Activated gamma-delta T cell (primary cell): ENCODE data around the gene ATP9B.

ENCODE experiments used
- DNase-seq: peaks from one replicate; lab custom pipeline; 2025; lab: John Stamatoyannopoulos, UW
- total RNA-seq, 2 donors: gene quantifications; one replicate each; lab custom pipeline; 2026; lab: John Stamatoyannopoulos, UW

ATP9B gene, protein sequence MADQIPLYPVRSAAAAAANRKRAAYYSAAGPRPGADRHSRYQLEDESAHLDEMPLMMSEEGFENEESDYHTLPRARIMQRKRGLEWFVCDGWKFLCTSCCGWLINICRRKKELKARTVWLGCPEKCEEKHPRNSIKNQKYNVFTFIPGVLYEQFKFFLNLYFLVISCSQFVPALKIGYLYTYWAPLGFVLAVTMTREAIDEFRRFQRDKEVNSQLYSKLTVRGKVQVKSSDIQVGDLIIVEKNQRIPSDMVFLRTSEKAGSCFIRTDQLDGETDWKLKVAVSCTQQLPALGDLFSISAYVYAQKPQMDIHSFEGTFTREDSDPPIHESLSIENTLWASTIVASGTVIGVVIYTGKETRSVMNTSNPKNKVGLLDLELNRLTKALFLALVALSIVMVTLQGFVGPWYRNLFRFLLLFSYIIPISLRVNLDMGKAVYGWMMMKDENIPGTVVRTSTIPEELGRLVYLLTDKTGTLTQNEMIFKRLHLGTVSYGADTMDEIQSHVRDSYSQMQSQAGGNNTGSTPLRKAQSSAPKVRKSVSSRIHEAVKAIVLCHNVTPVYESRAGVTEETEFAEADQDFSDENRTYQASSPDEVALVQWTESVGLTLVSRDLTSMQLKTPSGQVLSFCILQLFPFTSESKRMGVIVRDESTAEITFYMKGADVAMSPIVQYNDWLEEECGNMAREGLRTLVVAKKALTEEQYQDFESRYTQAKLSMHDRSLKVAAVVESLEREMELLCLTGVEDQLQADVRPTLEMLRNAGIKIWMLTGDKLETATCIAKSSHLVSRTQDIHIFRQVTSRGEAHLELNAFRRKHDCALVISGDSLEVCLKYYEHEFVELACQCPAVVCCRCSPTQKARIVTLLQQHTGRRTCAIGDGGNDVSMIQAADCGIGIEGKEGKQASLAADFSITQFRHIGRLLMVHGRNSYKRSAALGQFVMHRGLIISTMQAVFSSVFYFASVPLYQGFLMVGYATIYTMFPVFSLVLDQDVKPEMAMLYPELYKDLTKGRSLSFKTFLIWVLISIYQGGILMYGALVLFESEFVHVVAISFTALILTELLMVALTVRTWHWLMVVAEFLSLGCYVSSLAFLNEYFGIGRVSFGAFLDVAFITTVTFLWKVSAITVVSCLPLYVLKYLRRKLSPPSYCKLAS
- total RNA-seq = 86.5 to 99.4 reads per million in 2 donors

DNA sequence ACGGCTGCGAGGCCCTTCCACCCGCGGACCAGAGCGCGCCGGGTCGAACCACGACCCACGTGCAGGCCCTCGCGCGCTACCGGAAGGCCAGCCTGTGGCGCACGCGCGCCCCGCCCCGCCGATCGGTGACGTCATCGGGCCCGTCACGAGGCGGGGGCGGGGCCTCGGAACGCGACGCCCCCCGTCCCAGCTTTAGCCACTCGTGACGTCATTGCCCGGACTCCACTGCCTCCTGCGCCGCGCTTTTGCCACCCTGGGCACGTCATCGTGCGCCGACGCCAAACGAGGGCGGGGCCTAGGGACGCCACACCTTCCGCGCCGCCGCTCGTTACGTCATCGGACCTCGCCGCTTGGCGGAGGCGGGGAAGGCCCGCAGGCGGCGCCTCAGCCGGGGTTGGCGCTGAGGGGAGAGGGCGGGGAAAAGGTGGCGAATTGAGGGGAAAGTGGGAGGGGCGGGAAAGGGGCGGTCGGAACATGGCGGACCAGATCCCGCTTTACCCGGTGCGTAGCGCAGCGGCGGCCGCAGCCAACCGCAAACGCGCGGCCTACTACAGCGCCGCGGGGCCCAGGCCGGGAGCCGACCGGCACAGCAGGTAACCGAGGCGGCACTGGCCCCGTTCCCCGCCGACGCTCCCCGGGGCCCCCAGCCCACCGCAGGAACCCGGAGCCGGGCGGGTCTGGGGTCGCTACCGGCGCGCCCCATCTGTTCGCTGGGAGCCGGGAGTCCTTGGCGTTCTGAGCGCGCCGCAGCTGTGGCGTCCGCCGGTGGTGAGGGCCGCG, at the start of gene ATP9B:
TSS of gene ATP9B (plus strand) at position 458 of the 780 bp plus-strand sequence. CDS start at position 475, 17 bp downstream.
- DNase-seq = peak; percentile 99

DNA sequence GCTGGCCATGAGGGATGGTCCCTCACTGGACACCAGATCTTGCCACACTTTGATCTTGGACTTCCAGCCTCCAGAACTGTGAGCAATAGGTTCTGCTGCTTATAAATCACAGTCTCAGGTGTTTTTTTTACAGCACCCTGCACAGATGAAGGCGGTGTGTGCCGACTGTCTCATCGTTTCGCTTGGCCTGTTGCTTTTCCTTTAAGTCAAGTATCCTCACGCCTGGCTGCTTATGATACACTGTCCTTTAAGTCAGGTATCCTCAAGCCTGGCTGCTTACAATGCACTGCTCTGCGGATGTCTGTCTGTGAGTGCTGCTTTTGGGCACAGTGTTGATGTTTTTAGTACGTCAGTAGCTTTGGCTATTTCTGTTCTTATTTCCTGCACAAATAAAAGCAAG, 49.3 kb upstream of the ATP9B start:
- DNase-seq = no peak

DNA sequence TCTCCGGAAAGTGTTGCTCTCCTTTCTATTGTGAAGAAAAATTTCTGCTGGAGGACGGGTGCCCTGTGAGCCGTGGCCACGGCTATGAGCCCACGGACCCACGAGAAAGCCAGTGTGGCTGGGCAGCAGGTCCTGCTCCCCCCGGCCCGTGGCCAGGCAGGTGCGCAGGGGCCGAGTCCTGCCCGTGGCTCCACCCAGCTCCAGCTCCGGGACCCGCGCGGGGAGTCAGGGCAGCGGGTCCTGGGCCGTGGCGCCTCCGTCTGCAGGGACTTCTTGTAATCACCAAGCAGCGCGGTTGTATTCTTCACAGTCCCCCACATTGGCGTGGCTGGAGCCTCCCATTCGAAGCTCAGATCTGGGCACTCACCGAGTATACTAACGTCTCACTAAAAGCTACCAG, 46.6 kb upstream of the ATP9B start:
- no peak for DNase-seq

DNA sequence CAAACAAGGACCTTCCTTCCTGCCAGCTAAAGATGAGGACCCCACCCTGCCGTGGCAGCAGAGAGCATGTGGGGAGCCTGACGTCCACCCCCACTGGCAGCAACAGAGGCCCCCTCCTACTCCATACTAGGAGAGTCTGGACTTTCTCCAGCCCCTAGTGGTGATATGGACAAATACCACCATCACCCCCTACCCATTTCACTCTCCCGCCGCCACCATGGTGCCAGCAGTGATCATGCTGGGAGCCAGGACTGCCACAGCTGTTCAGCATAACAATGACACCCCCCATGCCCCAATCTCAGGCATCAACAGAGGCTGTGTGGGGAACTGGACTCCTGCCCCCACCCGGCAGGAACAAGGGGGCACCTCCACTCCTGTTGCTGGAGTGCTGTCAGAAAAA, 42.7 kb upstream of the ATP9B start:
- no peak for DNase-seq

DNA sequence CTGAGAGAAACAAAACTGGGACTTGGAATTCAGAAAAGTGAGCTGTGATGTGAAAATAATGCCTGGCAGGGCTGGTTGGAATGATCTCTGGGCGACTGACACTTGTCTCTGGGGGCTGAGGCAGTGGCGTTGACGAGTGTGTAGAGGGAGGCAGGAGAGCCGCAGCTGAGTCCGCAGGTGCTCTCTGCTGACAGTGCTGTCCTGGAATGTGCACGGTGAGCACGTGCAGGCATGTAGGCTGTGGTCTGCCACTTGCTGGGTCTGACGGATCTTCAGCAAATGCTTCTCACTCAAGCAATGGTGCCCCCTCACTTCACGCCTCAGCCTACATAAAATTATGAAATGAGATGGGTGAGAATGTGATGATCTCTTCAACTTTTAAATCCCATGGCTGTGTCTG, 38.5 kb upstream of the ATP9B start:
- DNase-seq = no peak

DNA sequence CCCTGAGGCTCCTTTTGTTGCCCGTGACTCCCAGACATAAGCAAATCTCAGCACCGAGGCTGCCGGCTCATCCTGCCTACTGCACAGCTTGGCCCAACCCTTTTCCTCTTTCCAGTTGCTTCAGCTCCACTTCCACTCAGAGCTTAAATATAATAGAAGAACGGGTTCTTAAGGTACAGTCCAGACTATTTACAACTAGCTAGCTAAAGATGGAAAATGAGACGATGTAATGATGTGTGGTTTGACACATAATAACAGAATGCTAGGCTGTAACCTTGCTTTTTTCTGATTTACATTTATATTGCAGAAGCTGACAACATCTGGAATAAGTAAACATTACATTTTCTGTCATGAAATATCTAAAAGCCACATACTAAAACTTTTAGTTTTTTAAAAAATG, 26.9 kb upstream of the ATP9B start:
- DNase-seq = no peak

DNA sequence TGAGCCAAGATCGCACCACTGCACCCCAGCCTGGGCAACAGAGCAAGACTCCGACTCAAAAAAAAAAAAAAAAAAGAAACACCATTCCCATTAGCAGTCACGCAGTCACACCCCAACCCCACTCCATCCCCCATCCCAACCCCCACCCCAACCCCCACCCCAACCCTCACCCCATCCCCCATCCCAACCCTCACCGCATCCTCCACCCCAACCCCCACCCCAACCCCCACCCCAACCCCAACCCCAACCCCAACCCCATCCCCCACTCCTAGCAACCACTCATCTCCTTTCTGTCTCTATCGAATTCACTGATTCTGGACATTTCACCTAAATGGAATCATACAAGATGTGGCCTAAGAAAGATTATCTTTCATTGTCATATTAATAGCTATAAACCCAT, 25.9 kb upstream of the ATP9B start:
- no peak for DNase-seq

DNA sequence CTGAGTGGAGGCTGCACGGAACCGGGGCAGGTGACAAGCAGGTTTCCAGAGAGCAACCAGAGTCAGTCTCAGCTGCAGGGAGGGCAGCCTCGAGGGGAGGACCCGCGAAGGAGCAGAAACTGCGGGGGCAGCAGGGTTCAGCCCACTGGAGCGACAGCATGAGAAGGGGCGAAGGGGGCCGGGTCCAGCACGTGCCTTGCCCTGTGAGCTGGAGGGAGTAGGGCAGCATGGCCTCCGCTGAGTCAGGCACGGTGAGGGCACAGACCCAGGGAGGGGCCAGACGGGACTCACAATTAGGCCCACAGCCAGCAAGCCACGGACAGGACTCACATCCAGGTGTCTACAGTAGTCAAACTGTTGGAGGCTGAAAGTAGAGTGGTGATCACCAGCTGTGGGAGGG, 22.7 kb upstream of the ATP9B start:
- DNase-seq = no peak

DNA sequence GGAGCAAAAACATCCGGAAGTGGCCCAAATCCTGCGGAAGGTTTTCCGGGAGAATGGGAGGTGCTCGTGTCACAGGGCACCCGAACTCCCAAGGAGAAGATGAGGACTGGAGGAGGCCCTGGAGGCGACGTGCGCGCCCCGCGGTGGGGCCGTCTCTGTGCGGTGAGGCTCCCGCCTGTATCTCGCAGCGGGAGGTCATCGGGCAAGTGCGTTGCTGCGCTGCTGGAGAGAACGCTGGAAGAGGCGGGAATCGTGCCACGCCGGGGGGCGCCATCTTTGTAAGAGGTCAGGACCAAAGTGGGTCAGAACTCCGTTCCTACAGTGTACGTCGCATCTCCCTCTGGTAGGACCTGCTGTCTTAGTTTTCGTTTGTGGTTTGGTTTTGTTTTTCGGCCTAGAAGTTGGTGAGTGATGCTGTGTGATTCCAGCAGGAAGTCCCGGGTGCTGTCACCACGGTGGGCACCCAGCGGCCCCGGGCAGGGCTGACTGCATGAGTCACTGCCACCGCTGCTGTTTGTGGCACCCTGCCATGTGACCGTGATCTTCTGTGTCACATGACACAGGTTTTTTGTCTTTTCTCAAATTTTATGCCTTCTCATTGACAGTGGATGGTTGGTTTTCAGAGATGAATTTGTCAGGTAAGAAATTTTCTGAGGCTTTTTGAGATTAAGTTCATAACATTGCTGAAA, 21.5 kb upstream of the ATP9B start:
- DNase-seq = peak; percentile 10

DNA sequence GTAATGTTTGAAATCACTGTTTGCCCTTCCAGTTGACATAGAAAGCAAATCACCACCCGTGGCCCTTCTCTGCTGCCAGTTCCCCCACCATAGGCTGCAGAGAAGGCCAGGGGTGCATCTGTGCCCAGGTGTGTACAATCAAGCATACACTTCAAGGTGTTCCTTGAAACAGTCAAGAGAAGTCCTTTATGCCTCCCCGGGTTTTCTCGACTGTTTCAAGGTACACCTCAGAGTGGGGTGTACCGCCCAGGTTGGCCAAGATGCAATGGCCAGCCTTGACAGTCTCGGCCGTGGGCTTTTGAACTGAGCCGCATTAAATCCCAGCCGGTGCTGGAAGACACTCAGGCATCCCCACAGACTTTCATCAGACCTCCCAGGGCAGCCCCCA, 21.0 kb upstream of the ATP9B start:
- no peak for DNase-seq

DNA sequence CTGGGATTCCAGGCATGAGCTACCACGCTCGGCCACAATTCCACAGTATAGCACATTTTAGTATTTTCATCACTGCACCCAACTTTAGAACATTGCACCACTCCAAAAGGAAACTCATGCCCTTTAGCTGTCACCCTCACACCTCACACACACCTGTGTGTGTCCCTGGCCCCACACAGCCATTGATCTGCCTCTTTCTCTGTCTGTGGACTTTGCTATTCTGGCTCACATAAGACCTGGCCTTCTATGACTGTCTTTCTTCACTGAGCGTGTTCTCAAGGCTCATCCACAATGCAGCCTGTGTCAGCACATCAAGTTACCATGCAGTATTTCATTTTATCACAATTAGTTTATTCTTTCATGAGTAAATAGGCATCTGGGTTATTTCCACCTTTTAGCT, 19.7 kb upstream of the ATP9B start:
- no peak for DNase-seq

DNA sequence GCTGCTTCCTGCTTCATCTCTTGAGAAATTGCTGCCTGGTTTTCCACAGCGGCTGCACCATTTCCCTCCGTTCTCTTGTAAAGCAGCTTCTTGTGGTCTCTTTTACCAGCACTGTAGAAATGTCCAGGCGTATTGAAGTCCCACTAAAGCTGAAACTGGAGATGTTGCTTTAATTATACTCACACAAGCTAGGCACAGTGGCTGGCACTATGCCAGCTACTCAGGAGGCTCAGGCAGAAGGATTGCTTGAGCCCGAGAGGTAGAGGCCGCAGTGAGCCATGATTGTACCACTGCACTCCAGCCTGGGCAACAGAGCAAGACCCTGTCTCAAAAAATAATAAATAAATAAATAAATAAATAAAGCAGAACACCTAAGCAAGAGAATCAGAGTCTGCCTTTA, 19.2 kb upstream of the ATP9B start:
- DNase-seq = no peak

DNA sequence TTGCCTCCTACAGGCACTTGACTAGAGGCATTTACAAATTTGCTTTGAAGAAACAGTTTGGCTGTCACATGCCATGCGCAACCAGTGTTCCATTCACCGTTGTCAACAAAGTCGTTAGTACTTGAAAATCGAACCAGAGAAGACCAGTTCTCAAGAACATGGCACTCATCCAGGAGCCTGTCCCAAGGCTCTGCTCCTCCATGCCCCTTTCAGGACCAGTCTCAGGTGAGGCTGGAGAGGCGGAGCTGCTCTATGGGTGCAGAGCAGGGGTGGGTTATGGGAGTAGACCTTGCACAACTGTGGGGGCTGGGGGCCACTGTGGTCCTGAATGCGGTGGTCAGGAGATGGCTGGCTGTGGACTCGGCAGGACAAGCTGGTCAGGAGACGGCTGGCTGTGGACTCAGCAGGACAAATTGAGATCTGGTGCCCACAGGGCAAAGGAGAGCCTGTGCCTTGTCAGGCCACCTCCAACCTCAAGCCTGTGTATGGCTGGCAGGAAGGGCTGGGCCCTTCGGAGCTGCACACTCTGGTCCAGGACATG, 12.3 kb upstream of the ATP9B start:
- no peak for DNase-seq

DNA sequence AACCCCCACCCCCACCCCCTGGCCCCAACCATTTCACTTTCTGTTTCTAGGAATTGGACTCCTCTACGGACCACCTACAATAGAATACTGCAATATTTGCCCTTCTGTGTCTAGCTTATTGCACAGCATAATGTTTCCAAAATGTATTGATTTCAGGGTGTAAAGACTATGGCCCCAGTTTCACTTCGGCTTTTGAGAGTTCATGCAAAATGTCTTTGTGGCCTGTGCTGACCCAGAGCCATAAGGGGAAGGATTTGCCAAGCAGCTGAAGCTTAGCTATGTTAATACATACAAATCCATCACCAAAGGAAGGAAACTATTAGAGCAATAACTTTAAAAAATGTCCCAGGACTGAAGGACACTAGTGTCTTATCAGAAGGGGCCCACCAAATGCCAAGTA, 11.2 kb upstream of the ATP9B start:
- no peak for DNase-seq

DNA sequence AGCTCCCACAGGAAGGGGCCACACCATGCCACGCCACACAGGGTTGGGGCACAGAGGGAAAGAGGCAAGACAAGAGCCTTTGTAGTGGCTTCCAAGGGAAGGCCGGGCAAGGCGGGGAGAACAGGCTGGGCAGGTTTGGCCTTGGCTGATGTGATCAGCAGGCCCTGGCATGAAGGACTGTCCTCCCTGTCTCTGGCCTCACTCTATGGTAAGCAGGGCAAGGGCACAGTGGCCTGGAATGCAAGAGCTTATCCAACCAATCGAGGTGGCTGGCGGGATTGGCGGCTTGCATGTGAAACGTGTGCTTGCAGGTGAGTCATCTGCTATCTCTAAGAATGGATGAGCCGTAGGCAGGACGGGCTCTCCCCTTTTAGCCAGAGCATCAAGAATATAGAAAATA, 6.4 kb upstream of the ATP9B start:
- DNase-seq = no peak

DNA sequence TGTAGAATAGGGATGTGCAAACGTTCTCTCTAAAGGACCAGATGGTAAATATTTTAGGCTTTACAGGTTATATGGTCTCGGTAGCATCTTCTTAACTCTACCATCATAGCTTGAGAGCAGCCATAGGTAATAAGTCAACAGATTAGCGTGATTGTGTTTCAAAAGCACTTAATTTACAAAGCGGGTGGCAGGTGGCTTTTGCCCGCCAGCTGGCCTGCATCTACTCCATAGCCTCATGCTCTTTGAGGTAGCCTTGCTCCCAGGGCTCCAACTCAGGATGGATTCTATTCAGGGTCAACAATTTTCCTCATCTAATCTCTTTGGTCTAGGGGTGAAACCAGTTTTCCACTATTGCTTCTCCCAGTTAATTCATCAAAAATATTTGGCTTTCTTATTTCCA, 5.0 kb upstream of the ATP9B start:
- DNase-seq = no peak

DNA sequence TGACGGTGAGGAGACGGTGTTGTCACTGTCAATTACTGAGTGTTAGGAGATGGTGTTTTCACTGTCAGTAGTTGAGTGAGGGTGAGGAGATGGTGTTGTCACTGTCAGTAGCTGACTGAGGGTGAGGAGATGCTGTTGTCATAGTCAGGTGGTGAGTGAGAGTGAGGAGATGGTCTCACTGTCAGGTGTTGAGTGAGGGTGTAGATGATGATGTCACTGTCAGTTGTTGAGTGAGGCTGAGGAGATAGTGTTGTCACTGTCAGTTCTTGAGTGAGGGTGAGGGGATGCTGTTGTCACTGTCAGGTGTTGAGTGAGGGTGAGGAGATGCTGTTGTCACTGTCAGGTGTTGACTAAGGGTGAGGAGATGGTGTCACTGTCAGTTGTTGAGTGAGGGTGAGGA, 3.4 kb upstream of the ATP9B start:
- DNase-seq = no peak

DNA sequence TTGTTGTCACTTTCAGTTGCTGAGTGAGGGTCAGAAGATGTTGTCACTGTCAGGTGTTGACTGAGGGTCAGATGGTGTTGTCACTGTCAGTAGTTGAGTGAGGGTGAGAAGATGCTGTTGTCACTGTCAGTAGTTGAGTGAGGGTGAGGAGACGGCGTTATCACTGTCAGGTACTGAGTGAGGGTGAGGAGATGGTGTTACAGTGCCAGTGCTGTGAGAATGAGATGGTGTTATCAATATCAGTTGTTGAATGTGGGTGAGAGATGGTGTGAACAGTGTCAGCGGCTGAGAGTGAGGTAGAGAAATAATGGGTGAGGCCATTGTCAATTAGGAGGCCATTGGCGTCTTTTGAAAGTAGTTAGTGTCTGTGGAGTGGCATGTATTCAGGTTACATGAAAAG, 1.6 kb upstream of the ATP9B start:
- DNase-seq = no peak

DNA sequence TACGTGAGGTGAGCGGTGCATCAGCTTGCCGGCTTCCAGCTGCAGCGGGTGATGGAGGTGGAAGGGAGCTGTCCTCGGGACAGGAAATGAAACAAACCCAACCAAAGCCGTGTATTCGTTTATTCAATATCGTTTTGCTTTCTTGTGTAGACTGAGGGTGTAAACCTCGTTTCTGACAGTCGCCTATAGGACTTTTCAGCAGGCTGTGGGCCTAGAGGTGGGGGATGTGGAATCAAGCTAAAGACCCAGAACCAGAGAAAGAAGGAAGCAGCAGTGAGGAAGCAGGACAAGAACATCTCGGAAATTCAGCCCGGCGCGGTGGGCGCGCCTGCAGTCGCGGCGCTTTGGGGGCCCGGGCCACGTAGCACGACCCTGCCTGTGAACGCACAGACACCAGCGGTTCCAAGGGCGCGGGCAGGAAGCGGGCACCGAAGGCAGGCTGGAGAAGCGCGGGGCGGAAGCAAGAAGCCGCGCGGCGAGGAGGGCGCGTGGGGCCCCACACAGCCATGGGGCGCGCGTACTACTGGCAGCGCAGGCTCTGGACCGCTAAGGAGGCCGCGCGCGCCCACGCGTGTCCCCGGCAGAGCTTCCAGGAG, 755 bp upstream of the ATP9B start:
- DNase-seq = no peak

DNA sequence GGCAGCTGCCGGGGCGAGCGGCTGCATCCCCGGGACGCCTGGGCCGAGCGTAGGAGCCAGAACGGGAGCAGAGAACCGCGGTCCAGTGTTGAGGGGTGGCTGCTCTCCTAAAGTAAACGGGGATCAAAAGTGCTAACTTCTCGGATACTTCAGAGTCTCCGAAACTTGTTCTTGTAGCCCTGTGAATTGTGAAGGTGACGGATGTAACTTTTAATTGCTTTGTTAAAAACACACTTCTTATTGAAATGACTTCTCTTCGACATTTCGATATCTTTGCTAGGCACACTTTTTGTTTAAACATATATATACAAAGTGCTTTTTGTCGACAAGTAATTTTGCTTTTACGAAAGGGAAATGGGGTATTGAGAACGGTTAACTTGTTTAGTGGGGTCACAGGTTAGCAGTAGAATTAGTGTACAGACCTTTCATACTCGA, 540 bp downstream of the ATP9B start:
- DNase-seq = no peak
